ENCODE data around the gene SCIN.
A peak's percentile ranks its signal among the peaks of the same experiment; 100 is the strongest.
"Not testable (repeated sequence)": the region's sequence is repeated elsewhere in the genome, so short reads cannot be mapped to it uniquely, and the experiment has no call there.

SCIN gene

DNA sequence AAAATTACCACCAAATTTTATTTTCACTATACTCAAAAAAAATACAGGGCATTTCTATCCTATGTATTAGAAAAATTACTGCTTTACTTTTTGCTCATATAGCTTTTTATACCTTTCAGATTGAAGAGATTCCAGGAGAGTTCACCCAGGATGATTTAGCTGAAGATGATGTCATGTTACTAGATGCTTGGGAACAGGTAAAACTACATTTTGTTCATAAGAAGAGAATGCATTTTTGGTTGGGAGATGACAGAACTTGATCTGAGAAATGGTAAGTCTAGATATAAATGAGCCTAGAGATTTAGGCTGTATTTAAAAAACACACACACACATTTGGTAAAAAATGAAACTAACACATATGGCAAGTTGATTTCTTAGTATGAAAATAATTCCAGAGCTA lies 78.8 kb downstream of the SCIN start:
- DNase-seq = no peak

DNA sequence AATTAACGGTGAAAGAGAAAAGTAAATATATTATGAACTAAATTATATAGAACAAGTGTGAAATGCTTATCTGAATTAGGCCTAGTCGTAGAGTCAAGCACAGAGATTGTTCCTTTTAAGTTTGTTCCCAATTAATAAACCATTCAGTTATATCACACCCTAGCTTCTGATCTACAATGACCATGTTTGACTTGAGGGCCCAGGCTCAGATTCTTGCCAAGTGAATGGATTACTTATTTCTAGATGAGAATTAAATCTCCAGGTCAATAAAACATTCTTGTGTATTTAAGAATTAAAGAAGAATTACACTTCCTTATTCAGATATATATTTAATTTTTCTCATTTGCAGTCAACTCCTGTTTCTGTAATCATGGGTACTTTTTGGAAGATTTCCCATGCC lies 79.6 kb downstream of the SCIN start:
- no peak for DNase-seq

GRCh38 chr7:12653110-12653509 lies 82.6 kb downstream of the SCIN start:
- no peak for DNase-seq

- no peak for DNase-seq
Observed at GRCh38 chr7:12653518-12653917, 83.0 kb downstream of the SCIN start.

DNA sequence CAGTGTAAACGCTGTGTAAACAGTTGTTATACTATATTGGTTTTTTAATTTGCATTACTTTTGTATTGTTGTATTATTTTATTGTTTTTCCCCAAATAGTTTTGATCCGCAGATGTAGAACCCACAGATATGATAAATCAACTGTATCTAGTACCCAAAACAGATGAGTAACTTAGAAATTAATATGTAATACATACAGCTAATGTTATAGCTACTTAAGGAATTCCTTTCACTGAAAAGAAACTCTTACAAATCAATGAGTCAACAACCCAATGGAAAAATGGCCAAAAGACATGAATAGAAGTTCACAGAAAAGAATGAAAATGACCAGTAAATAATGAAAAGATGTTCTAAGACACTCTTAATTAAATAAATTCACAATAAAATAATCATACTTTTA lies 84.6 kb downstream of the SCIN start:
- no peak for DNase-seq

- not testable (repeated sequence) for DNase-seq
Observed at GRCh38 chr7:12660423-12660822, 89.9 kb downstream of the SCIN start.

- DNase-seq = not testable (repeated sequence)
Observed at GRCh38 chr7:12660986-12661385, 90.5 kb downstream of the SCIN start.

DNA sequence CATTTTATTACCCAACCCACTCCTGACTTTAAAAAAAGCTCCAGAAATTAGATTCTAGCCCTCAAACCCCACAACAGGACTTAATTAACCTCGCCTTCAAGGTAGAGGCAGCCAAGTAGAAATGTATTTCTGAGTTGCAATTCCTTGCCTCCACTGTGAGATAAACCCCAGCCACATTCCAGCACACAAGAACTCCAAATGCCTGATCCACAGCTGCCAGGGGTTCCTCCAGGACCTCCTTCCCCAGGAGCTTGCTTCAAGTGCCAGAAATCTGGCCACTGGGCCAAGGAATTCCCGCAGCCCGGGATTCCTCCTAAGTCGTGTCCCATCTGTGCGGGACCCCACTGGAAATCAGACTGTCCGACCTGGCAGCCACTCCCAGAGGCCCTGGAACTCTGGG lies 91.1 kb downstream of the SCIN start:
- no peak for DNase-seq

GRCh38 chr7:12670000-12670729 lies 99.6 kb downstream of the SCIN start:
- DNase-seq = no peak

- DNase-seq = no peak
Observed at GRCh38 chr7:12670743-12671520, 100.4 kb downstream of the SCIN start.

DNA sequence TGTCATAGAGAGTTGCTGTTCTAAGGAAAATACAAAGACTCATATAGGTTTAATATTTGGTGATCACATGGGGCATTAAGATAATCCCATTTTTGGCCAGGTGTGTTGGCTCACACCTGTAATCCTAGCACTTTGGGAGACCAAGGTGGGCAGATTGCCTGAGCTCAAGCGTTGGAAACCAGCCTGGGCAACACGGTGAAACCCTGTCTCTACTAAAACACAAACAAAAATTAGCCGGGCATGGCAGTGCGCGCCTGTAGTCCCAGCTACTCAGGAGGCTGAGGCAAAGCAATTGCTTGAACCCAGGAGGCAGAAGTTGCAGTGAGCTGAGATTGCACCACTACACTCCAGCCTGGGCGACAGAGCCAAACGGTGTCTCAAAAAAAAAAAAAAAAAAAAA lies 102.9 kb downstream of the SCIN start:
- DNase-seq = not testable (repeated sequence)

DNA sequence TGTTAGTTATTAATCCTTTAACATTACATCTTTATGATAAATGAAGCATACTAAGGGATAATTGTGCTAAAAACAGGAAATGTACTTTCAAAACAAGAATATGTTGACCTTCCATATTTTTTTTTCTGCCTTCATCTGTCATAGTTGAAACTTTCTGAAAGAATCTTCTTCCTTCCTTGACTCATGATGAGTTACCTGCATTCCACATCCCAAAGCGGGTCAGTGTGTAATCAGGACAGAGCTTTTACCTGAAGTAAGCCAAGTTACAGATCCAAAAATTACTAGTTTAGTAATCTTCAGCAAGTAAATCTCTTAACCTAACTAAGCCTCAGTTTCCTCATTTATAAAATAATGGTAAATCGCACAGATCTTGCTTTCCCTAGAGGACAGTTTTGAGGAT lies 103.5 kb downstream of the SCIN start:
- DNase-seq = no peak

GRCh38 chr7:12674861-12675260 lies 104.3 kb downstream of the SCIN start:
- DNase-seq = no peak

GRCh38 chr7:12683678-12684585 lies 113.4 kb downstream of the SCIN start:
- DNase-seq = no peak

DNA sequence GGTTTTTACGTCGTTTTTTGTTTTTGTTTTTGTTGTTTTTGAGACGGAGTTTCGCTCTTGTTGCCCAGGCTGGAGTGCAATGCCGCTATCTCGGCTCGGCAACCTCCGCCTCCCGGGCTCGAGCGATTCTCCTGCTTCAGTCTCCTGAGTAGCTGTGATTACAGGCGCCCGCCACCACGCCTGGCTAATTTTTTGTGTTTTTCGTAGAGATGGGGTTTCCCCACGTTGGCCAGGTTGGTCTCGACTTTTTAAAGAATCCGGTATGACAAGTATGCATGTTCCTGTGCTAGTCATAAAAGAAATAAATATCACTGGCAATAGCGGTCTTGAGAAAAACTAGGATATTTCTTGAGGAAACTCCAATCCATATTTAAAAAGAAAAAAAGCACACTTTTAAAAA lies 114.2 kb downstream of the SCIN start:
- no peak for DNase-seq

- DNase-seq = no peak
Observed at GRCh38 chr7:12685550-12685949, 115.0 kb downstream of the SCIN start.

- no peak for DNase-seq
Observed at GRCh38 chr7:12686234-12686890, 115.8 kb downstream of the SCIN start.

- peak; percentile 48 to 85 for DNase-seq
Observed at GRCh38 chr7:12686891-12687717, 116.6 kb downstream of the SCIN start, which contains the start of gene ARL4A. ARL4A (plus strand) TSS chr7:12687633; CDS start chr7:12688255, 622 bp downstream.

DNA sequence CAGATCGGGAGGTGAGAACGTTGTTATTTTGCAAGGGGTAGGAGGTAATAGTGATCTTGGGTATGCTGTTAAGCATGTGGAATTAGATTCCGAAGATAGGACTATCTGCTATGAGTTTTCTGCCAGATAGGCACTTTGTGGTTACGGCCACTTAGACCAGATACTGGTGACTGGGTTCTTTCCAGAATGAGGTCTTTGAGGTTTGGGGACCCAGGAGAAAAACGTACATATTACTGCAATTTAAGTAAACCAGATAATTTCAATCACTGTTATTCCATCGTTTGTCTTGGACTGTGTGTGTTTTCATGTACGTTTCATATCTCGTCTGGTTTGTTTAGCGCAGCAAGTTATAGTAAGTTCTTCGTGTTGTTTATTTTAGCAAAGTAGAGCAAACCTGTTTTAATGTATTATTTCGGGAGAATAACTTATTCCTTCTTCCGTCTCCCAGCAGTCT lies 117.2 kb downstream of the SCIN start:
- no peak for DNase-seq

DNA sequence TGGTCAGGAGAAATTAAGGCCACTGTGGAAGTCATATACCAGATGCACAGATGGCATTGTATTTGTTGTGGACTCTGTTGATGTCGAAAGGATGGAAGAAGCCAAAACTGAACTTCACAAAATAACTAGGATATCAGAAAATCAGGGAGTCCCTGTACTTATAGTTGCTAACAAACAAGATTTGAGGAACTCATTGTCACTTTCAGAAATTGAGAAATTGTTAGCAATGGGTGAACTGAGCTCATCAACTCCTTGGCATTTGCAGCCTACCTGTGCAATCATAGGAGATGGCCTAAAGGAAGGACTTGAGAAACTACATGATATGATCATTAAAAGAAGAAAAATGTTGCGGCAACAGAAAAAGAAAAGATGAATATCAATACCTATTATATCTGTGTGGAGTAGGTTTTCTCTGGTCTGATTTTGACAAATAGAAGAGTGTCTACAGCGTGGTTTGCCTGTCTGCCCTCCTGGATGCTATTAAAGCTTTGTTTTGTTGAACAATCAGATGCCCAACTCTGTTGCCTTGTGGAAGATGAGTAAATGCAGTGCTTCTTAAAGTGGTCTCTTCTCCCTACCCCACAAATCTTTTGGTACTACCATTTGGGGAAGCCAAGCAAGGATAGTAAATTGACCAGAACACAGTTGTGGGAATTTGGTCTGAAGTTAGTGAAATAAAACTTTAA lies 118.1 kb downstream of the SCIN start:
- DNase-seq = not testable (repeated sequence)

GRCh38 chr7:12689451-12689850 lies 118.9 kb downstream of the SCIN start:
- DNase-seq = no peak

Data from cerebellar nuclear complex (tissue), 1 donor.